SK-N-SH (cell line): Measurements from ENCODE around the gene GUCY2D.

Experiments
- CTCF ChIP-seq: fragments of 200-600 bp; sonication (generic); IDR thresholded peaks from 2 replicates; pipeline ENCODE4 v1.6.1; 2017; ENCODE audit warnings: antibody characterized with exemption, mild to moderate bottlenecking, moderate library complexity
- FOSL2 ChIP-seq: IDR thresholded peaks from 2 replicates; pipeline ENCODE4 v1.4.0; 2012; ENCODE audit warnings: low read depth, mild to moderate bottlenecking, moderate library complexity, borderline replicate concordance
- JUND ChIP-seq: IDR thresholded peaks from 2 replicates; pipeline ENCODE4 v1.4.0; 2012
- POLR2AphosphoS5 ChIP-seq: IDR thresholded peaks from 2 replicates; pipeline ENCODE4 v1.6.1; 2012; ENCODE audit warnings: low read depth, low read length
- RAD21 ChIP-seq: IDR thresholded peaks from 2 replicates; pipeline ENCODE4 v1.6.1; 2012; ENCODE audit warnings: mild to moderate bottlenecking, low read length
- SIN3A ChIP-seq: IDR thresholded peaks from 2 replicates; pipeline ENCODE4 v1.6.1; 2012; ENCODE audit warnings: low read depth, mild to moderate bottlenecking, low read length, moderate library complexity, borderline replicate concordance

- TF ChIP-seq RAD21 (no peak), CTCF (no peak), POLR2AphosphoS5 (no peak), SIN3A (no peak), FOSL2 (no peak), JUND (no peak)
Measured at GRCh38 chr17:7977039-7977438, 25.4 kb upstream of the GUCY2D start.
